Activated T-cell treated with anti-CD3 and anti-CD28 coated beads for 1 hour (primary cell): ENCODE measurements around the gene OTUD1.

ENCODE experiments used
- DNase-seq: peaks from one replicate; pipeline ENCODE4 v3.0.0-alpha.2; 2020; ENCODE audit warnings: low read depth

The OTUD1 gene

DNA sequence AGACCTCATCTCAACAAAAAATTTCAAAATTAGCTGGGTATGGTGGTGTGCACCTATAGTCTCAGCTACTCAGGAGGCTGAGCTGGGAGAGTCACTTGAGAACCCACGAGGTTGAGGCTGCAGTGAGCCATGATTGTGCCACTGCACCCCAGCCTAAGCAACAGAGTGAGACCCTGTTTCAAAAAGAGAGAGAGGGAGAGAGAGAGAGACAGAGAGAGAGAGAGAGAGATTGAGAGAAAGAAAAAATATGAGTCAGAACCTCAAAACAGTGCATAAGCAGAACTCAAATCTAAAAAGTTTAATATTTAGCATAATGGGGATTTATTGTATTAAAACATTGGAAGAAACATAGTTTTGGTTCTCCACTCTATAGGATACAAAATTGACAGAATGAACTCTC is 17.5 kb upstream of the OTUD1 start:
- DNase-seq: no peak

DNA sequence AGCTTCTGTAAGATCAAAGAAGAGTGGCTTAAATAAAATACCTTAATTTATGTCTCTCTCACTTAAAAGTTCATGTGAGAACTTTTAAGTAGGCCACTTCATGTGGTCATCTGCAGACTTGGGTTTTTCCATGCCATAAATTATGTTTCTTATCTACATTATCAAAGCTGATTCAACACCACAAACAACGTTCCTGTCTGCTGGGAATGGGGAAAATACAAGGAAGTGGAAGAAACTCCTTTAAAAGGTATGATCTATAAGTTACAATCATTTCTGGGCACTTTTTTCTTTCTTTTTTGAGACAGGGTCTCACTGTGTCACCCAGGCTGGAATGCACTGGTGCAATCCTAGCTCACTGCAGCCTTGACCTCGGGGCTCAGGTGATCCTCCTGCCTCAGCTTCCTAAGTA is 16.9 kb upstream of the OTUD1 start:
- DNase-seq: no peak

DNA sequence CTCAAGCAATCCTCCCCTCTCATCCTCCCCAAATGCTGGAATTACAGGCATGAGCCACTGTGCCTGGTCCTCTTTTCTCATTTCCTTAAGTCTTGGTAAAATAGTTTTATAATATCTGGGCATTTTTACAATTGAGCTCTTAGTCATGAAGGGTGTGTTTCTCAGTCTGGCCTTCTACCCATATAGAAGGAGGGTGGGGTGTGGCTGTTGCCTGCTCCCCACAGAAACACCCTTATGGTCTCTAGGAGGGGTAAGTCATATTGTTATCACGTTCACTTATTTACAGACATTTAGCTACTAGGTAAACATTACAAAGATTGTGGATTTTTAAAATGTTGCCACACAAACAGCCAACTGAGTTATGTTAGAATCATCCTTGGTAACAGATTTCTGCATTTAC is 6.7 kb upstream of the OTUD1 start:
- DNase-seq: no peak

DNA sequence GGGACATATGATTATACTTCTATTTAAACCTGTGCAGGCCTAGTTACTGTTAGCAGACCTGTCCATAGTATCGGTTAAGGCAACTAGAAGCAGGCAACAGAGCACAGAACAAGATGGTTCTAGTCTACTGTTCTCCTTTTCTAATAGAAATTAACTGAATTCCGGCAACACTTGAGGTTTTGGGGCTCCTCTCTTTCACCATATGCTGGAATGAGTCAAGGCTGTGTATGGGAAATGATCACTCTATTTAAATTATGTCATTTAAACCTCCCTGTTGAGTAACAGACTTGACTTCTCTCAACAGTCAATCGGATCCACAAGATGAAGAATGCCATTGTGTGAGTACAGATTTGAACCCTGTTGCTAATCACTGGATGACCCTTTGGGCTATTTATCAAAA is 6.2 kb upstream of the OTUD1 start:
- no peak for DNase-seq

DNA sequence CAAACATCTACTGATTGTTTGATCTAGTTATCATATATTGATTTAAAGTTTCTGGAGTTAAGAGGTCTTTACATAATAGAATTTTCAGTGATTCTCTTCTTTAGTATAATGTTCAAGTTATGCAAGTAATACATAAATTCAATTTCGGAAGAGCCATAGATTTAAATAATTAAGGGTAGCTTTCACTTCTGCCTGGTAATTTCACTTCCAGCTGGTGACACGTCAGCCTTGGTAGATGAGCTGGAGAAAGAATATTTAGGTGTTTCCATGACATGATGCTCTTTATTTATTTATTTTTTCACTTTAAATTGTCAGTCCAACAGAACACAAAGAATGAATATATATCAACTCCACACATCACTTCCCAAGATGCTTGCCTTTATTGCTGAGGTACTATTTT is 5.2 kb upstream of the OTUD1 start:
- no peak for DNase-seq

DNA sequence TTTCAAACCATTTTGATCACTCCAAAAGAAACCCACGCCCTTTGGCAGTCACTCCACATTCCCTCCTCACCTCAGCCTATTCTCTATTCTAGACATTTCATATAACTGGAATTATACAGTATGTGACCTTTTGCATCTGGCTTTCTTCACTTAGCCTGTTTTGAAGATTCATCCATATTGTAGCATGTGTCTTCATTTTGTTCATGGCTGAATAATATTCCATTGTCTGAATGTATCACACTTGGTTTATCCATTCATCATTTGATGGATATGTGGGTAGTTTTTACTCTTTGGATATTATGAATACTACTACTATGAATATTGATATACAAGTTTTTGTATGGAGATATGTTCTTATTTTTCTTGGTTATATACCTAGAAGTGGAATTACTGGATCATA is 3.5 kb upstream of the OTUD1 start:
- no peak for DNase-seq

DNA sequence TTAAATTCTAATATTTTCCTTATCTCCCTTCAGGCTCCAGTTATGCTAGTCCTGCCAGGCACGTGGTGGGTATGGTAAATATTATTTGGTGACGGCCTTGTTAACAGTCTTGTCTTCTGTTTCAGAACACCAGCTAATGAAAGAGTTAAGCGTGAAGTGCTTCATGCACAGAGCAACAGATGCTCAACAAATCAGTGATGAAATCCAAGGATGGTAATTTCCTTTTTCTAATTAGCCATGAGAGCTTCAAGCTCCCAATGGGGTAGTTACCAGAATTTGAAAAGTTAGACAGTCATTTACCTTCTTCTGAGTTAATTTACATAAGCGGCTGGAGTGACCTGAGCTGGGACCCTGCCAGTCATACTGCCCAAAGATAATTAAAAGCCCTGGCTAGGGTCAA is 1.9 kb upstream of the OTUD1 start:
- no peak for DNase-seq

DNA sequence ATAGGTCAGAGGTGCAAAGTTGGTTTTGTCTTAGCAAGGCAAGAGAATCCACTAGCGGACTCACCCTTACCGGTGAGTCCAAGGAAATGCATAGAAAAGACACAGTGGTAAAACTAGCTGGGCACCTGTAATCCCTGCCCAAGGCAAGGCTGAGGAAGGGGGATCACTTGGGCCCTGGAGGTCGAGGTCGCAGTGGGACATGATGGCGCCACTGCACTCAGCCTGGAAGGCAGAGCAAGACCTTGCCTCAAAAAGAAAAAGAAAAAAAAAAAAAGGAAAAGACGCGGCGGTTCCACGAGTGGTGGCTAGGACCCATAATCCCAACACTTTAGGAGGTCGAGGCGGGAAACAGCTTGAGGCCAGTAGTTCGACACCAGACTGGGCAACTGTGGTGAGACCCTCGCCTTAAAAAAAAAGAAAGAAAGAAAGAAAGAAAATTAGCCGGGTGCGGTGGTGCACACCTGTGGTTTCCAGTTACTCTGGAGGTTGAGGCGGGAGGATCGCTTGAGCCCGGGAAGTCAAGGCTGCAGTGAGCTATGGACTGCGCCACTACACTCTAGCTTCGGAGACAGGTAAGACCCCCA is 820 bp upstream of the OTUD1 start:
- no peak for DNase-seq

DNA sequence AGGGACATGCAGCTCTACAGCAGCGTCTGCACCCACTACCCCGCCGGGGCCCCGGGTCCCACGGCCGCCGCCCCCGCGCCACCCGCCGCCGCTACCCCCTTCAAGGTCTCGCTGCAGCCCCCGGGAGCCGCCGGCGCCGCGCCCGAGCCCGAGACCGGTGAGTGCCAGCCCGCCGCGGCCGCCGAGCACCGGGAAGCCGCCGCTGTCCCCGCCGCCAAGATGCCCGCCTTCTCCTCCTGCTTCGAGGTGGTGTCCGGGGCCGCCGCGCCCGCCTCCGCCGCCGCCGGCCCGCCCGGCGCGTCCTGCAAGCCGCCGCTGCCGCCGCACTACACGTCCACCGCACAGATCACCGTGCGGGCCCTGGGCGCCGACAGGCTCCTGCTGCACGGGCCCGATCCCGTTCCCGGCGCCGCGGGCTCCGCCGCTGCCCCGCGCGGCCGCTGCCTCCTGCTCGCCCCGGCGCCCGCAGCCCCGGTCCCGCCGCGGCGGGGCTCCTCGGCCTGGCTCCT is 631 bp downstream of the OTUD1 start:
- DNase-seq: no peak

DNA sequence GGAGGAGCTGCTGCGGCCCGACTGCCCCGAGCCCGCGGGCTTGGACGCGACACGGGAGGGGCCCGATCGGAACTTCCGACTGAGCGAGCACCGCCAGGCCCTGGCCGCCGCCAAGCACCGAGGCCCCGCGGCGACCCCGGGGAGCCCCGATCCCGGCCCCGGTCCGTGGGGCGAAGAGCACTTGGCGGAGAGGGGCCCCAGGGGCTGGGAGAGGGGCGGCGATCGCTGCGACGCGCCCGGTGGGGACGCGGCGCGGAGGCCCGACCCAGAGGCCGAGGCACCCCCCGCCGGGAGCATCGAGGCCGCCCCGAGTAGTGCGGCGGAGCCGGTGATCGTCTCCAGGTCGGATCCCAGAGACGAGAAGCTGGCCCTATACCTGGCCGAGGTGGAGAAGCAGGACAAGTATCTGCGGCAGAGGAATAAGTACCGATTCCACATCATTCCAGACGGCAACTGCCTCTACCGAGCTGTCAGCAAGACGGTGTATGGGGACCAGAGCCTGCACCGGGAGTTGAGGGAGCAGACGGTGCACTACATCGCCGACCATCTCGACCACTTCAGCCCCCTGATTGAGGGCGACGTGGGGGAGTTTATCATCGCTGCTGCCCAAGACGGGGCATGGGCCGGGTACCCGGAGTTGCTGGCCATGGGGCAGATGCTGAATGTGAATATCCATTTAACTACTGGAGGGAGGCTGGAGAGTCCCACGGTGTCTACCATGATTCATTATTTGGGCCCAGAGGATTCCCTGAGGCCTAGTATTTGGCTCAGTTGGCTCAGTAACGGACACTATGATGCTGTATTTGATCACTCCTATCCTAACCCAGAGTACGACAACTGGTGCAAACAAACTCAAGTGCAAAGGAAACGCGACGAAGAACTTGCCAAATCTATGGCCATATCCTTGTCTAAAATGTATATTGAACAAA is 1.4 kb downstream of the OTUD1 start:
- peak; percentile 9 for DNase-seq

DNA sequence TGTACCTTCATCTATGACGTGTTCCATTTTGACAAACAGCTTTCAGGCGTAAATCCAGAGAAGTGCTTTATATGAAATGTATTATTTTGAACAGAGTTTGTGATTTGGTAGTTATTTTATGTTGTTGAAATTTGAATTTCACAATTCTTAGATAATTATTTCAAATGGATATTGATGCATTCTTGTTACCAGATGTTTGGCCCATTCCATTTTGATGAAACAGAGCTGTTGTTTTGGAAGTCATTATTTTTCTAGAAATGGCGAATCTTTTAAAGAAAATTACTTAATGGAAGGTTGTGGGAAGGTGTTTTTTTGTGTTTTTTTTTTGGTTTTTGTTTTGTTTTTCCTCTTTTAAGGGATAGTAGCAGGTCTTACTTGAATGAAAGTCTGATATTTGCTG is 2.4 kb downstream of the OTUD1 start:
- no peak for DNase-seq

DNA sequence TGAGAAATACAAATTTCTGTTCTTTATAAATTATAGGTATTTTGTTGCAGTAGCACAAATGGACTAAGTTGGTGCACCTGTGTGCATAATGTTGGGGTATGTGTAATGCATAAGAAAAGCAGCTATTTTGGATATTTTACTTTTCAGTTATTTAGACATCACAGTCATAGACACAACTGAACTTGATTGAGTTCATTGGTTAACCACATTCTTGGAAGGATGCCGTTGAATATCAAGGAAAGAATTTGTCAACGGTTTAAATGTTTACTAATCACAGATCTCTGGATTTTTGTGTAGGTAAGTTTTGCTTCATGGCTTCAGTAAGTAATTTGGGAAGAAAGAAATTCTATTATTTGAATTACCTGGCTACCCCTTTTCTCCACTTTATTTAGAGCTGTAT is 4.1 kb downstream of the OTUD1 start:
- DNase-seq: no peak

DNA sequence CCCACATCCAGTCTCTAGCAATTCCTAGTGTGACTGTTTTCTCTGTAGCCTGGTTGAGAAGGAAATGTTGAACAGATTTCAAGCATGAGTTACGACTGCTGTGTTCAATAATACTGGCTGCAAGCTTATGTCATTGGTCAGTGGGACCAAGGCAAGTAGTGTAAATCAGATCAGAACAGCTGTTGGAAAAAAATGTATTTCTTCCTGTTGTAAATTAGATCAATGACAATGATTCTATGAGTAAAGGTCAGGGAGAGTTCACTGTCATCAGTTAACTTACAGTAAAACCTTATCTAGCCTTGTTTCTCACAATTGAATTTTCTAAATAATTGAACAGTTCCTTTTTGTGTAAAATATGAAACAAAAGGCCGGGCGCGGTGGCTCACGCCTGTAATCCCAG is 6.7 kb downstream of the OTUD1 start:
- no peak for DNase-seq

DNA sequence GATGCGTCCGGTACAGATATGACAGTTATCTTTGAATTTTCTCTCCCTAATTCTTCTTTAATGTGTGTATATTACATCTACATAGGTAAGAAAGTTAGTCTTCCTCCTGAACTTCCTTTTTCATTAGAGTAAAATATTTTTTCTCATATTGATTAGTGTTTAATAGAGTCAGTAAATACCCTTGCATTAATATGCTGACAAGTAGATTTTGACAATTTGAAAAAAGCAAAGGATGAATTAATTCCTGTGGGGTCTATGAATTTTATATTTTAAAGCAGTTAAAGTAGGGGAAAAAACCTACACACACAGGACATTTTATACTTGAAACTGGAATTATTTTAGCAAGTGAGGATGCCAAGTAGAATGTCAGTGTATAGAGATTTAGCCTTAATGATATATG is 9.4 kb downstream of the OTUD1 start:
- DNase-seq: no peak

DNA sequence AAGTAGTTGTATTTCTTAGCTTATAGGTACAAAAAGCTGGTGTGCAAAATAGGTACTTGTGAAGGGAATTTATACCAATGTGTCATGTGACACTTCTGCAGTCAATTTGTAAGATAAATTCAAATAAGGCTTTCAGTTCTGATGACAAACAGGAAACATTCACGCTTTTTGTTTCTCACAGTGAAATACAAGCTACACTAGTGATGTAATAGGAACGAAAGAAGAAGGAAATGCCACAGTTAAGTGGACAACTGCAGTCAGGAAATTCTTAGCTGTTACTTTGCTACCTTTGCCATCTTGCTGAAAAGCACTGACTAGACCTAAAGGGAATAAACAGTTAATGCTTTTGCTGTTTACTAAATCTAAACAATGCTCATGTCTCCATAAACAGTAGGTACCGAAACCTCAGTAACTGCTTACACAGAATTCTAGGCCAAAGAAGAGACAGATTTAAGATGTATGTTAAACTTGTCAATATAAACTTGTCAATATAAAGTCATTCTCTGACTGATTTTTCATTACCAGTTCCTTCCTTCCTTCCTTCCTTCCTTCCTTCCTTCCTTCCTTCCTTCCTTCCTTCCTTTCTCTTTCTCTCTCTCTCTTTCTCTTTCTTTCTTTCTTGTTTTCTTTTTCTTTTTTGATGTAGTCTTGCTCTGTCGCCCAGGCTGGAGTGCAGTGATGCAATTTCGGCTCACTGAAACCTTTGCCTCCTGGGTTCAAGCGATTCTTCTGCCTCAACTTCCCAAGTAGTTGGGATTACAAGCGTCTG is 10.1 kb downstream of the OTUD1 start:
- no peak for DNase-seq

DNA sequence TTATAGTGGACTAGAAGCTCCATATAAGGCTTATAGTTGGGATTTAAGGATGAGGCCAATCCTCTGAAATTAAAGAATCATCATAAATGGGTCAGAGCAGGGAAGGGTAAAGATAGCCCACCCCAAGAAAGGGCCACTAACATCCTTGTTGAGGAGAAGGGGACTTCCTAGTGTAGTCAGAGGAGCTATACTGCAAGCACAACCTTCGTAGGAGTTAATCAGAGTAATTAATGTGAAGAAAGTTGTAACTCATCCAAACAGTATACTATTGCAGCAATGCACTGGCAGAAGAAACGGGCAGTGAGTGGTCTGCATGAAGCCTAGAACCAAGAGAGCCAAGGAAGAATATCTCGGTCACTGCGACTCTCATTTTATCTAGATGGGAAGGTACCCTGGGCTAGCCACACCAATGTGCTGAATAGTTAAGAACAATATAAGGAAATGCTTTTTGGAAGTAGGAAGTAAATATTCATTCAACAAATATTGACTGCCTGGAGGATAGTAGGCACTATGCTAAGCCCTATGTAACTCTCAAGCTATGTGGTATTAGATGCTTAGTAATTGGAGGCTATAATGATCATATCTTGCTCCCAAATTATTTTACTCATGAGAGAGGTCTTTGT is 13.3 kb downstream of the OTUD1 start:
- no peak for DNase-seq

DNA sequence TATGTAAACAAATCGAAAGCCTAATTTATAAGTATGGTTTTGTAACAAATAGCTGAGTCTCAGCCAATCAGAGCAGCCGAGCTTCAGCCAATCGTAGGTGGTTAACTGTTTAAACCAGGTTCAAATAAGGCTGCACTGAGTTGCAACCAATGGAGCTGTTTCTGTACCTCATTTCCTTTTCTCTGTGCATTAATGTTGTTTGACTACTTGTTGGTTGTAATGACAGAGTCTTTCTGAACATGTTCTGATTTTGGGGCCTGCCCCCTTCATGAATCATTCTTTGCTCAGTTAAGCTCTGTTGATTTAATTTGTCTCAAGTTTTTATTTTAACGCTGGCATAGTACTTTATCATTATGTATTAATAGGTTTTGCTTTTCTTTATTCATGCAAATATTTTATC is 14.6 kb downstream of the OTUD1 start:
- no peak for DNase-seq

DNA sequence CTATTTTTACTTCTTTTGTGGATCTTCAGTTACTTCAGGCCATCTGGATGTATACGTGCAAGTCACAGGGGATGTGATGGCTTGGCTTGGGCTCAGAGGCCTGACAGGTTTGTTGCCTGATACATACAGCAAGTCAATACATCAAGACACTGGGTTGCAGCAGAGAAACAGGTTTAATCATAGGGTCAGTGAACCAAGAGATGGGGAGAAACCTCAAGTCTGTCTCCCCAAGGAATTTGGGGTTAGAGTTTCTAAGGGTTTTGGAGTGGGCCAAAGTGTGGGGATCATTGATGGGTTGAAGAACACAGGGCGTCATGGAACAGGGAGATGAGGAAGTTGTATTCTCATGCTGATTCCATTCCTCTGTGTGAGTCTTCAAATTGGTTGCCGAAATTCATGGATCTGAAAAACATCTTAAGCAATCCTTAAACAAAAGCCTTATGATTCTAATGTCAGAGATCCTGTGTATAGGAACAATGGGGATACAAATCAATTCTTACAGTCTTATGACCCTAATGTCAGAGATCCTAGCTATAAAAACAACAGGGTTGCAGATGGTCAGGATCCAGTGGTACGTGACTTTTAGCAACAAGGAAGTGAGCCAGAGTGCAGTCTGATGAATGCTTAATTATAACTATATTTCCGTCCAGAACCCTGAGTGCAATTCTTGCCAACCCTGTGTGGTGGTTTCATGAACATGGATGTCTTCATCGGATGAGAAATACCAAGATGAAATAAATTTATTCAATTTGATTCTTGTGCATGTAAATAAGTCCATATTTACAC is 18.9 kb downstream of the OTUD1 start:
- DNase-seq: no peak

DNA sequence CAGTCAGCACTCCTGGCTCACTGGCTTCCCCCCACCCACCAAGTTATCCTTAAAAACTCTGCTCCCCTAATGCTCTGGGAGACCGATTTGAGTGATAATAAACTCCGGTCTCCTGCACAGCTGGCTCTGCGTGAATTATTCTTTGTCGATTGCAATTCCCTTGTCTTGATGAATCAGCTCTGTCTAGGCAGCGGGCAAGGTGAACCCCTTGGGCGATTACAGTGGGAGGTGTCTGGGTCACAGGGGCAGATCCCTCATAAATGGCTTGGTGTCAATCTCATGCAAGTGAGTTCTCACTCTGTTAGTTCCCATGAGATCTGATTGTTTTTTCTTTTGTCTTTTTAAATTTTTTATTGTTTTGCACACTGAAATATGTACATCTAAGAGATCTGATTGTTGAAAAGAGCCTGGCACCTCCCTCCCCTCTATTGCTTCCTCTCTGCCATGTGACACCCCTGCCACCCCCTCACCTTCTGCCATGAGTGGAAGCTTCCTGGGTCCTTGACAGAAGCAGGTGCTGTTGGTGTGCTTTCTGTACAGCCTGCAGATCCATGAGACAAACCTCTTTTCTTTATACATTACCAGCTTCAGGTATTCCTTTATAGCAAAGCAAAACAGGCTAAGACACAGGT is 20.5 kb downstream of the OTUD1 start:
- DNase-seq: no peak

DNA sequence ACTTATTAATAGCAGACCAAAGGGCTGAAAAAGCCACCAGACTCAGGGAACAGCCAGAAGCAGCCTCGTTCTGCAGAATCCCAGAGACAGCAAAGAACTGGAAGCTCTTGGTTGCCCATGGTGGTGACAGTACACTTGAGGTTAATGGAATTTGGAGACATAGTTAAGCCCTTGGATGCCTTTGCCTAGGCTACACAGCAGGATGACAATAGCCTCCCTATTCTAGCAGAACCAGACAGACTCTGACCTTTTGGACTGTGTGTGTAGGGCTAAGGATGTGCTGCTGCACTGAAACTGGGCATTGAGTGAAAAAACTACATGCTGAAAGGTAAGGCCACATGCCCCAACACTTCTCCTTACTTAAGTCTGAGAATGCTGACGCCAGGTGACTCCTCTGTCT is 22.7 kb downstream of the OTUD1 start:
- no peak for DNase-seq

DNA sequence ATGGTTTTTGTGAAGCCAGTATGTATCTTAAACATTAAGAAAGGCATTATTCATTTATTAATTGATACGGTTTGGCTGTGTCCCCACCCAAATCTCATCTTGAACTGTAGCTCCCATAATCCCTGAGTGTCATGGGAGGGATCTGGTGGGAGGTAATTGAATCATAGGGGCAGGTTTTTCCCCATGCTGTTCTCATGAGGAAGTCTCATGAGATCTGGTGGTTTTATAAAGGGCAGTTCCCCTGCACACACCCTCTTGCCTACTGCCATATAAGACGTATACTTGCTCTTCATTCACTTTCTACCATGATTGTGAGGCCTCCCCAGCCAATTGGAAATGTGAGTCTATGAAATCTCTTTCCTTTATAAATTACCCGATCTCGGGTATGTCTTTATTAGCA is 28.1 kb downstream of the OTUD1 start:
- DNase-seq: no peak
